Measurements from ENCODE around the gene ABCB11. TPM values are rescaled to one million over a fixed set of nuclear protein-coding genes. Genes with fewer than 3 reads are reported as not detected.
"Not testable (repeated sequence)": the region's sequence is repeated elsewhere in the genome, so short reads cannot be mapped to it uniquely, and the experiment has no call there.

ABCB11 gene
- total RNA-seq, 3 donors from 2014 or later, result under 0.01 to 18.4 (median 0.66) TPM

- Histone ChIP-seq H3K4me3 (peak within 1 kb of the TSS; percentile 45 to 73 (median 60)), H3K4me1 (no peaks in the 10 kb centered on the region), H3K27me3 (no peaks in the 10 kb centered on the region), H3K9me3 (no peaks in the 10 kb centered on the region), H3K27ac (no peak within 1 kb of the TSS), H3K36me3 (no peaks in the 10 kb centered on the region)
- intact Hi-C loops (cut with DNase I; ENCODE audit: low total_unique reads), result no loop called here
- TF ChIP-seq POLR2A (IDR thresholded peaks at IDR 0.05), result no peak
- TF ChIP-seq POLR2AphosphoS5 (IDR thresholded peaks at IDR 0.05), result peak in 1 of 3 donors; percentile 76
- TF ChIP-seq CTCF (IDR thresholded peaks at IDR 0.05), result peak in 2 of 3 donors; percentile 23 to 41
- DNase-seq (ENCODE audit: low spot score in 2 of 2), result peak; percentile 81 to 84
These were observed 140.9 kb downstream of the ABCB11 start, which contains the start of gene SPC25 for GRCh38 chr2:168890006-168890782. TSS of gene SPC25 (minus strand) at chr2:168890430. CDS start at chr2:168889519, 911 bp downstream.

GRCh38 chr2:168889635-168890005 lies 141.5 kb downstream of the ABCB11 start:
- H3K27me3 ChIP-seq, result no peaks in the 10 kb centered on the region
- peak overlapping the region; percentile 45 to 73 (median 60) for H3K4me3 ChIP-seq
- no peaks in the 10 kb centered on the region for H3K36me3 ChIP-seq
- DNase-seq (ENCODE audit: low spot score in 2 of 2), result no peak
- TF ChIP-seq CTCF (IDR thresholded peaks at IDR 0.05) (no peak), POLR2AphosphoS5 (IDR thresholded peaks at IDR 0.05) (no peak), POLR2A (IDR thresholded peaks at IDR 0.05) (no peak)
- intact Hi-C loops (cut with DNase I; ENCODE audit: low total_unique reads), result no loop called here
- H3K4me1 ChIP-seq, result no peaks in the 10 kb centered on the region
- no peak overlapping the region for H3K27ac ChIP-seq
- no peaks in the 10 kb centered on the region for H3K9me3 ChIP-seq

- H3K9me3 ChIP-seq, result no peaks in the 10 kb centered on the region
- no peak for TF ChIP-seq CTCF (IDR thresholded peaks at IDR 0.05)
- no peak for TF ChIP-seq POLR2AphosphoS5 (IDR thresholded peaks at IDR 0.05)
- no peak for TF ChIP-seq POLR2A (IDR thresholded peaks at IDR 0.05)
- H3K27me3 ChIP-seq, result no peaks in the 10 kb centered on the region
- H3K27ac ChIP-seq, result no peak overlapping the region
- H3K4me1 ChIP-seq, result no peaks in the 10 kb centered on the region
- H3K4me3 ChIP-seq, result no peak overlapping the region
- no peaks in the 10 kb centered on the region for H3K36me3 ChIP-seq
- intact Hi-C loops (cut with DNase I; ENCODE audit: low total_unique reads), result no loop called here
- DNase-seq (ENCODE audit: low spot score in 2 of 2), result no peak
These were observed 146.1 kb downstream of the ABCB11 start for GRCh38 chr2:168884975-168885374.

- H3K4me3 ChIP-seq; DNase-seq (ENCODE audit: low spot score in 2 of 2); H3K27ac ChIP-seq; intact Hi-C loops (cut with DNase I; ENCODE audit: low total_unique reads); H3K27me3 ChIP-seq; H3K9me3 ChIP-seq; H3K4me1 ChIP-seq; H3K36me3 ChIP-seq: not testable (repeated sequence)
These were observed 149.0 kb downstream of the ABCB11 start for GRCh38 chr2:168882163-168882562.

GRCh38 chr2:168874368-168875054 lies 156.6 kb downstream of the ABCB11 start:
- no peak for DNase-seq (ENCODE audit: low spot score in 2 of 2)
- Histone ChIP-seq H3K27me3 (no peaks in the 10 kb centered on the region), H3K4me1 (no peaks in the 10 kb centered on the region), H3K9me3 (no peaks in the 10 kb centered on the region), H3K4me3 (no peak overlapping the region), H3K27ac (no peak overlapping the region), H3K36me3 (no peaks in the 10 kb centered on the region)
- intact Hi-C loops (cut with DNase I; ENCODE audit: low total_unique reads), result no loop called here
- TF ChIP-seq POLR2AphosphoS5 (IDR thresholded peaks at IDR 0.05) (no peak), POLR2A (IDR thresholded peaks at IDR 0.05) (no peak), CTCF (IDR thresholded peaks at IDR 0.05) (no peak)

GRCh38 chr2:168870824-168871223 lies 160.3 kb downstream of the ABCB11 start:
- H3K4me3 ChIP-seq; H3K27ac ChIP-seq; intact Hi-C loops (cut with DNase I; ENCODE audit: low total_unique reads); DNase-seq (ENCODE audit: low spot score in 2 of 2); H3K36me3 ChIP-seq; H3K27me3 ChIP-seq; H3K9me3 ChIP-seq; H3K4me1 ChIP-seq: not testable (repeated sequence)

All from breast epithelium (tissue), 4 donors.